GM21390 (cell line): ENCODE results near the gene ABCD1.

Source experiments
- ATAC-seq: cut with Tn5 transposase; IDR thresholded peaks from one replicate; pipeline ENCODE4 v1.9.1; 2021; ENCODE audit not compliant: unreplicated experiment

ABCD1 gene

DNA sequence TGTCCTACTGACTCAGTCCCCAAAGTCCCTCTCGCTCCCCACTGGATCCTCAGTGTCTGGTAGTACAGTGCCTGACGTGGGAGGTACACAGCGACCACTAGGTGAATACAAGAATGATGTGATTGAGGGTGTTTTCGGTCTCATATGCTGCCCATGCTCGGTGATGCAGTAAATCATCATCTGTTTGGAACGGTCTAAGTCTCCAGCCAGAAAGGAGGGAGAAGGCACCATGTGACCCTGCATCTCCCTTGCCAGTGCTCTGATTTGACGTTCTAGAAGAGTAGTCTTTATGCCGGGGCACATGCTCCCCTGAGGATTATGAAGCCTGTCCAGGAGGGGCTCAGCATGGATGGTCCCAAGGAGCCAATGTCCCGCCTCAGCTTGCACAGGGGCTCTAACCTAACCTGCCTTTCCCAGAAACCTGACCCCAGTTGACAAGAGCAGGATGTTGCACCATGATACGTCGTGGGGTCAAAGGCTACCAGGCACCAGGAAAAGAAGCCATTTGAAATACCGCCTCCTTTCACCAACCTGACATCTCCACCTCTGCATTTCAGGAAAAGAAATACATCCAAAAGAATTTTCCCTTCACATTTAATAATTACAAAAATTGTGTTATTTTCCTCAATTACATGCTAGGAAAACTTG lies 25.6 kb downstream of the ABCD1 start:
- ATAC-seq = no peak

DNA sequence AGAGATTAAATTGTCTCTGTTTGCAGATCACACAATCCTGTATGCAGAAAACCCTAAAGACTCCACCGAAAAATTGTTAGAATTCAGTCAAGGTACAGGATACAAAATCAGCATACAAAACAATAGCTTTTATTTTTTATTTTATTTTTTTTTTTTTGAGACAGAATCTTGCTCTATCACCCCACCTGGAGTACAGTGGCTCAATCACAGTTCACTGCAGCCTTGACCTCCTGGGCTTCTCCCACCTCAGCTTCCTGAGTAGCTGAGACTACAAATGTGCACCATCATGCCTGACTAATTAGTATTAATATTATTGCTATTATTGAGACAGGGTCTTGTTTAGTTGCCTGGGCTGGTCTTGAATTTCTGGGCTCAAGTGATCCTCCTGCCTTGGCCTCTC lies 30.5 kb downstream of the ABCD1 start:
- no peak for ATAC-seq

DNA sequence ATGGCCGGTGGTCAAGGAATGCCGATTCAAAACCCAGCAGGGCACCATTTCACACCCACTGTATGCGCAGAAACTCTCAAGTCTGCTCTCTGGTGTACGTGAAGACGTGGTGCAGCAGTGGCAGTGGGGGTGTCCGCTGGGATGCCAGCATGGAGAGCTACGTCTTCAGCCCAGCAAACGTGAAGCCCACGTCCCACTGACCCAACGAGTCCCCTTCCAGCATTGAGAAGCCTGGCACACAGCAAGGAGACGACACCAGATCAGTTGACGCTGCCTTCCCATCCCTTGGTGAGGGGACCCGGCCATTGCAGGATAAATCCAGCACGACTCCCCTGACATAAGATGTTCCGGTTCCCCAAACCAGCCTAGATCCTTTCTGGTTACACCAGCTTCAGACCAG lies 37.2 kb downstream of the ABCD1 start:
- ATAC-seq = no peak

DNA sequence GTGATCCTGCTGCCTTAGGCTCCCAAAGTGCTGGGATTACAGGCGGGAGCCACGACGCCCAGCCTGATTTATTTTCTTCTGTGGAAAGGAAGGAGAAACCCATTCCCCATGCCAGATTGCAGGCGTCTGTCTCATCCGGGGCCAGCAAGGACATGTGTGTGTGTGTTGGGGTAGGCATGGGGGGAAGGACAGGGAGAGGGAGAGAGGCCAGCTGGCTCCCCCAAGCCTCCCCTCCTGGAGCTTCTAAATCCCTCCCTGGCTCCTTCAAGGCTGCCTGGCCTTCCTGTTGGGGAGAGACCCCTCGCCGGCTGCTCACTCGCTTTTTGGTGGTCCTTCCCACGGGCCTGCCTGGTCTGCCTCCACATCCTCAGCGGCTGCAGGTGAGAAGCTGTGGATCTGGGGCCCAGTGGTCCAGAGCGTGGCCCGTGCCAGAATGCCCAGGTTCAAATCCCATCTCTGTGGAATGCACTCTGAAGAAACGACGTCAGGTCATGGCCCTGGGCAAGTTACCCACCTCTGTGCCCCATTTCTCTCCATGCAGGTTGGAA lies 38.0 kb downstream of the ABCD1 start:
- no peak for ATAC-seq

DNA sequence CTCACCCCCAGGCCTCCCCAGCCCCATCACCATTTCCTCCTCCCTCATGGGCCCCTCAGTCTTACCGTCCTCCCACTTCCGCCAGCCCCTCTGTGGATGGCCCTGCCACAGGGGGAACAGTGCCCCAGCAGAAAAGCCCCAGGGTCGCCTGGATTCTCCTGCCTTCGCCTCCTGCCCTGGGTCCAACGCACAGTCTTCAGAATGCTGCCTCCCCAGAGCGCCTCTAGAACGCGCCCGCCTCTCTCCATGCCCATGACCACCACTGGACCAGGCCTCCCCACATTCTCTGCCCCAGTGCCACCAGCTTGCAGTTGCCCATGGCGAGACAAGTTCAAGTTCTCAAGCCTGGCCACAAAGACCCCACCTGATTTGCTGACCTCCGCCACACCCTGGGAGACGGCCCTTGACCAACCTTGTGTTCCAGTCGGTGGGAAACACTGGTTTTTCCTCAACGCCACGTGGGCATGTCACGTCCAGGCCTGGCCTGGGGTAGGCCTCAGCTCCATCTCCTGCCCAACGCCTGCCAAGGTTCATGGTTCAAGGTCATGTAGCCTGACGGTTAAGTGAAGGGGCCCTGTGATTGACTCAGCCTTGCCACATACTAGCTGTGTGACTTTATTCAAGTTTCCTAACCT lies 38.8 kb downstream of the ABCD1 start:
- no peak for ATAC-seq

DNA sequence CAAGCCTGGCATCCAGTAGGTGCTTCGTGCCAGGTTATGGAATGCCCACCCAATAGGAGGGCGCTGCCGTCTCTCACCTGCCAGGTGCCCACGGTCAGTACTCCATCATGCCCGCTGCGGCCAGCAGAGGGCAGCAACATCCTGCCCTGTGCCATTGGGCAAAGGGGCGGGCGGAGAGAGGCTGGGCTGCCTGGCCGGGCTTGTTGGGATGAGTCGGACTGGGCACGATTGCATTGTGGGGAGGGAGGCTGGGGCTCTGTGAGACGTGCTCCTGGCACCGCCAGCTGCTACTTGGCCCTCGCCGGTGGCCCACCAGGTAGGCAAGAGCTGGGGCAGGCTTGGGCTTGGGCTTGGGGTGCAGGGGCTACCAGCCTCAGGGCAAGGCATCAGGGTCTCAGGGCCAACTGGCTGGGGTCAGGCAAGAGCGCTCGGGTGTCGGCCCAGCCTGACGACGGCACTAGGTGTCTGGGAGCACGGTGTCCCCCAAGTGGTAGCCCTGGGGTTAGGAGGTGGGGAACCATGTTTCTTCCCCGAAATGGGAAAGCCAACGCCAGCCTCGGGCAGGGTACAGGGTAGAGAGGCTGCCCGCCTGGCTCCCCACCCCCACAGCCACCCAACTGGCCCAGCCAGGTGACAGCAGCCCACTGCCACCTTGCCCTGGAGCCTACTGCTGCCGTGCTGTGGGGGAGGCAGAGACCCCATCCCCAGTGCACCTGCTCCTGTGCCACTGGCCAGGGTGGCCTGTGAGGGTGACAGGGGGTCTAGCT lies 39.5 kb downstream of the ABCD1 start, which contains the start of gene PLXNB3:
TSS of gene PLXNB3 (plus strand) at position 261 of the 767 bp plus-strand sequence. CDS start 1,287 bp downstream, outside the sequence.
- no peak for ATAC-seq

DNA sequence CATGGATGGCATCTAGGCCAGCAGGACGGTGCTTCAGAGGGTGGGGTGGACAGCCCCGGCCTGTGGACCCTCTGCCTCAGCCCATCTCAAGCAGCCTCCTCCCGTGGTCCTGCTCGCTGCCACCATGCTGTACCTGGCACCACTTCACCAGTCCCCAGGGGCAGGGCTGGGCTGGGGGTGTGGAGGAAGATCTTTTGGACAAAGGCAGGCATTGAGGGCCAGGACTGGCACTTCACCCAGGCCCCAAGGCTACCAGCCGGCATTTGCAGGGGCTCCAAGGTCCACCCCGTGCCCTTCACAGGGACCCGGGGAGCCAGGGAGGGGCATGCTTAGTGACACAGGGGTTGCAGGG lies 40.1 kb downstream of the ABCD1 start:
- no peak for ATAC-seq

DNA sequence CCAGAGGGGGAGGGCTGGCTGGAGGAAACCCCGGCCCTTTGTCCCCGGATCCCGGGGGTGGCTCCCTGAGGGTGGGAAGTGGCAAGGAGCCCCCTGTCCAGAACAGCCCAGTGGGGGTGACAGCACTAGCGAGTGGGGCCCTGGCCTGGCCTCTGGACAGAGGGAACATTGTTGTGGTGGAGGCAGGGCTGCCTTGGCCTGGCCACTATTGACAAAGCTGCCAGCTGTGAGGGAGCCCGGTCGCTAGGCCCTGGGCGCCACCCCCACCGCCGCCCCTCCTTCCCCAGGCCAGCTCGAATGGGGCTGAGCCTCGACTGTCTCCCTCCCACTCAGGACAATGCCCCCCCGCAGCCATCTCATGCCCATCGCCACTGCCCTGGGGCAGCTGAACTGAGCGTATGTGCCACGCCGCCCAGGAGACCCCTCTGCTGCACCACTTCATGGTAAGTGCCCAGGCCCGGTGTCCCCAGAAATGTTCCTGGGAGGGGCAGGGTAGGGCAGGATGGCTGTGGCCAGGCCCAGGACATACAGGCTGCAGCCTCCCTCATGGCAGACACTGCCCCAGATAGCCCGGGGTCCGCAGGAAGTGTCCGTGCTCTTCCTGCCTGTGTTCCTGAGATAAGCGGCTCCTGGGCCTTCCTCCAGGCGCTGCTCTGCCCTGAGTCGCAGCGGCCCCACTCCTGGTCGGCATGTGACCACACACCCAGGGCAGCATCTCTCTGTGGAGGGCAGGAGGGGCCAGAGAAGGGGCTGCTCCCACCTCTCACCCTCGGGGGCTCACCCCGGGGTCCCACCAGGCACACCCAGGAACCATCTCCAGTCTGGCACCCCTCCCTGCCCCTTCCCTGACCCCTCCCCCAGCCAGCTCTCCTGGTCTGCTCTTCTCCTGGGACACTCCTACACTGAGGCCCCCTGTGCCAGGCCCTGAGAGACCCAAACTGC lies 40.8 kb downstream of the ABCD1 start:
- ATAC-seq = no peak

DNA sequence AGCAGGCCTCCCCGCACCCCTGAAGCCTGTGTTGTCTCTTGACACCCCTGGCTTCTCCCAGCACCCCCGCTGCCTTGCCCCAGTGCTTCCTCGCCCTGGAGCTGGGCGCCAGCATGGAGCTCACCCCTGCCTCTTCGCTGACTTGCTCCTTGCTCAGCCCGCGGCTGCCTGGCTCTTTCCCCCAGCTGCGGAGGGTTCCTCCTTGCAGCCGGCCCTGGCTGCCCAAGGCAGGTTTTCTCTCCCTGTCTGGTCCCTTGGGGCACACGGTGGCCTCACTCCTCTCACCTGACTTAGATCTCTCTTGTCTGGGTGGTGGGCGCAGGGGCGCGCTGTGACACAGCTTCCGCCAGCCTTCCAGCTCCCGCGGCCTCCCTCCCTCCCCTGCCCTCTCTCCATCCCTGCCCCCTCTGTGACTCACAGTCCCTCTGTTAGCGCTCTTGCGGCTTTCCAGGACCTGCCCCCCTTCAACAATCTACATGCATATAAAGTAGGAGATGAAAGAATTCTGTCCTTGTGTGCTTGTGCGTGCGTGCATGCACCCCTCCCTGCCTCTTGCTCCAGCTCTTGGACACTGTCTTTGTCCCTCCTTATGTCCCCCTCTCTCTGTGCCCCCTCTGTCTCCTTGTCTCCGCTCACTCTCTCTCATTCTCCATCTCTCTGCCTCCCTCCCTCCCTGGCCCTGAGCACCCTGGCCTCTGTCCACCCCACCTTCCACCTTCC lies 41.6 kb downstream of the ABCD1 start:
- no peak for ATAC-seq

DNA sequence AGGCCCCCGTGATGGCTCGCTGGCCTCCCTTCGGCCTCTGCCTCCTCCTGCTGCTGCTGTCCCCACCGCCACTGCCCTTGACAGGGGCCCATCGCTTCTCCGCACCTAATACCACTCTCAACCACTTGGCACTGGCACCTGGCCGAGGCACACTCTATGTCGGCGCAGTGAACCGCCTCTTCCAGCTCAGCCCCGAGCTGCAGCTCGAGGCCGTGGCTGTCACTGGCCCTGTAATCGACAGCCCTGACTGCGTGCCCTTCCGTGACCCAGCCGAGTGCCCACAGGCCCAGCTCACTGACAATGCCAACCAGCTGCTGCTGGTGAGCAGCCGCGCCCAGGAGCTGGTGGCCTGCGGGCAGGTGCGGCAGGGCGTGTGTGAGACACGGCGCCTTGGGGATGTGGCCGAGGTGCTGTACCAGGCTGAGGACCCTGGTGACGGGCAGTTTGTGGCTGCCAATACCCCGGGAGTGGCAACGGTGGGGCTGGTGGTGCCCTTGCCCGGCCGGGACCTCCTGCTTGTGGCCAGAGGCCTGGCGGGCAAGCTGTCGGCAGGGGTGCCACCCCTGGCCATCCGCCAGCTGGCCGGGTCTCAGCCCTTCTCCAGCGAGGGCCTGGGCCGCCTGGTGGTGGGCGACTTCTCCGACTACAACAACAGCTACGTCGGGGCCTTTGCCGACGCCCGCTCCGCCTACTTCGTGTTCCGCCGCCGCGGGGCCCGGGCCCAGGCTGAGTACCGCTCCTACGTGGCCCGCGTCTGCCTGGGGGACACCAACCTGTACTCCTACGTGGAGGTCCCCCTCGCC lies 42.4 kb downstream of the ABCD1 start:
- no peak for ATAC-seq

DNA sequence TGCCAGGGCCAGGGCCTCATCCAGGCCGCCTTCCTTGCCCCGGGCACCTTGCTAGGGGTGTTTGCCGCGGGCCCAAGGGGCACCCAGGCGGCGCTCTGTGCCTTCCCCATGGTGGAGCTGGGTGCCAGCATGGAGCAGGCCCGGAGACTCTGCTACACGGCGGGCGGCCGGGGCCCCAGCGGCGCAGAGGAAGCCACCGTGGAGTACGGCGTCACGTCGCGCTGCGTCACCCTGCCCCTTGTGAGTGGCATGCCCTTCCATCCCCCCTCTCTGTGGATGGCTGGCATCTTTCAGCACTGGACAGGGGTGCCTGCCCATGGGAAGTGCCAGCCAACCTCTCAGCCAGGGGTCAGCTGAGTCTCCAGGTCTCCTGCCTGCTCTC lies 43.0 kb downstream of the ABCD1 start:
- no peak for ATAC-seq

DNA sequence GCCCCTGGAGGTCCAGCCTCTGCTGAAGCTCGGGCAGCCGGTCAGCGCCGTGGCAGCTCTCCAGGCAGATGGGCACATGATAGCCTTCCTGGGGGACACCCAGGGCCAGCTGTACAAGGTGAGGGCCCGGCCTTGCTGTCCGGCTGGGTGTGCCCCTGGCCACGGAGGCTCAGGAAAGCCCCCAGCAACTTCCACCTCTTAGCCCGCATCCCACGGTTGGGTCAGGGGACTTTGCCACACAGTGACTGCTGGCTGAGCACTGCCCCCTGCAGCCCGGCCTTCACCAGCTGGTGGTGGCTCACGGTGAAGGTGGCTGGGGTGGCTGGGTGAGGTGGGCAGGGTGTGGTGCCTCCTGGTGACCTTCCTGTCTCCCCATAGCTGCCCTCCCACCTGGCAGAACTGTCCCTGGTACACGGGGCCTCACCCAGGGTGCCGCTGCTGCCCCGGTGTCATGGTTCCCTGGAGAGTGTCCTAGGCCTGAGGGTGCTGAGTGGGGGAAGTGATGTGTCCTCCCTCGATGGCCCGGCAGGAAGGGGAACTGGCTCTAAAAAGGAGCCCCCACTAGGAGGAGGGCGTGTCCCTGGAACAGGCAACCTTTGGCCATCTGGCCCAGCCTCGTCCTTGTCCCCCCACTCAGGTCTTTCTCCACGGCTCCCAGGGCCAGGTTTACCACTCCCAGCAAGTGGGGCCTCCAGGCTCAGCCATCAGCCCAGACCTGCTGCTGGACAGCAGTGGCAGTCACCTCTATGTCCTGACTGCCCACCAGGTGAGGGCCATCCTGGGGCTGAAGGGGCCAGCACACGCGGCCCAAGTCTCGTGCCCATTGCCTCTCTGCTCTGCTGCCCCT lies 43.9 kb downstream of the ABCD1 start:
- ATAC-seq = no peak

DNA sequence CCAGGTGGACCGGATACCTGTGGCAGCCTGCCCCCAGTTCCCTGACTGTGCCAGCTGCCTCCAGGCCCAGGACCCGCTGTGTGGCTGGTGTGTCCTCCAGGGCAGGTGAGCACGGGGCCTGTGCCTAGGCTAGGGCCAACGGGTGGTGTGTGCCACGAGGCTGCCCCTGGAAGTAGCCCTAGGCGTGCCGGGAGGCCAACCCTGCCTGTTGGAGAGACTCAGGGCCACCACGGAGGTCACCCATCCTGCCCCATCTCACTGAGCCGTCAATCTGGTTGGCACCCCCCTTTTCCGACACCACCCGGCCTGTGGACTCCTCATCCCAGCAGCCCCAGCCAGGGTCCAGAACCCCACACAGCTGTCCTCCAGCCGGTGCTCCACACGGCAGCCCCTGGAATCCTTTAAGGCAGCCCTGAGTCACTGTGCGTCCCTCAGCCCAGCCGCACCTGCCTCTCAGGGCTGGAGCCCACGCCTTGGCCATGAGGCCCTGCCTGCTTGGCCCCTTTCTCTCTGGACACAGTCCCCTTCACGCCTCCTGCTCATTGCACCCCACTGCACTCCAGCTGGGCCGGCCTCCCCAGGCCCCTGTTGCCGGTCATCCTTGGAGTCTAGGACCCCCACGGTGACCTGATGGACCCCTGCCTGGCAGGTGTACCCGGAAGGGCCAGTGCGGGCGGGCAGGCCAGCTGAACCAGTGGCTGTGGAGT lies 44.7 kb downstream of the ABCD1 start:
- ATAC-seq = no peak

DNA sequence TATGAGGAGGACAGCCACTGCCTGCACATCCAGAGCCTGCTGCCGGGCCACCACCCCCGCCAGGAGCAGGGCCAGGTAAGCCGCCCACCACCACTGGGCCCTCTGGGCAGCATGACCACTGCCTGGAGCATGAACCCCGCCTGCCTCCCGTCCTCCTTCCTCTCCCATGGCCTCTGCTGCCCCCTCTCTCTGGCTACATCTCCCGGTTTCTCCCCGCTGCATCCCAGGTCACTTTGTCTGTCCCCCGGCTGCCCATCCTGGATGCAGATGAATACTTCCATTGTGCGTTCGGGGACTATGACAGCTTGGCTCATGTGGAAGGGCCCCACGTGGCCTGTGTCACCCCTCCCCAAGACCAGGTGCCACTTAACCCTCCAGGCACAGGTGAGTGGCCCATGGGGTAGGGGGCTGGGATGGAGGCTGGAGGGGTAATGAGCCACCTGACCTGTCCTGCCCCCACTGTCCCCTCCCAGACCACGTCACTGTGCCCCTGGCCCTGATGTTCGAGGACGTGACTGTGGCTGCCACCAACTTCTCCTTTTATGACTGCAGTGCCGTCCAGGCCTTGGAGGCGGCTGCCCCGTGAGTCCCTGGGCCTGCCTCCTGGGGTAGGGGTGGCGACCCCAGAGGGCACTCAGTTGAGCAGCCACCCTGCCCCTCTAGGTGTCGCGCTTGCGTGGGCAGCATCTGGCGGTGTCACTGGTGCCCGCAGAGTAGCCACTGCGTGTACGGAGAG lies 45.4 kb downstream of the ABCD1 start:
- ATAC-seq = no peak

DNA sequence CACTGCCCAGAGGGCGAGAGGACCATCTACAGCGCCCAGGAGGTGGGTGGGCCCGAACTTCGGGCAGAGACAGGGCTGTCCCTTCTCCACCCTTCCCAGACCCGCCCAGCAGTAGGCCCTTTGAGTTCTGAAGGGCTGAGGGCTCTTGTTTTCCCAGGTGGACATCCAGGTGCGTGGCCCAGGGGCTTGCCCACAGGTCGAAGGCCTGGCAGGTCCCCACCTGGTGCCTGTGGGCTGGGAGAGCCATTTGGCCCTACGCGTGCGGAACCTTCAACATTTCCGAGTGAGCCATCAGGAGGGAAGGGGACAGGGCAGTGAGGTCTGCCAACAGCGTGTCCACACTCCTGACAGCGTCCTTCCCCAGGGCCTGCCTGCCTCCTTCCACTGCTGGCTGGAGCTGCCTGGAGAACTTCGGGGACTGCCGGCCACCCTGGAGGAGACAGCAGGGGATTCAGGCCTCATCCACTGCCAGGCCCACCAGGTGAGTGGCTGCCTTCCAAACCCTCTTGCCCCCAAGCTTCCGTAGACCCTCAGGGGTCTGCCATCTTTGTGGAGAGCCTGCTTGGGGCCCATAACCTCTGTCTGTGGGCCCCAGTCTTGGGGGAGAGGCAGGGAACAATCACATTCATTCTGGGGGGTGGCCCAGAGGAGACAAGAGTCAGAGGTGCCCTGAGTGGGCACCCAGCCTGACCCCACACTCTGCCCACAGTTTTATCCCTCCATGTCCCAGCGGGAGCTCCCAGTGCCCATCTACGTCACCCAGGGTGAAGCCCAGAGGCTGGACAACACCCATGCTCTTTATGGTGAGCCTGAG lies 46.2 kb downstream of the ABCD1 start:
- no peak for ATAC-seq
